ENCODE results near the gene CBX2. TPM values are rescaled to one million over a fixed set of nuclear protein-coding genes. Genes with fewer than 3 reads are reported as not detected.

Gene CBX2
- total RNA-seq, 1 experiment from 2014 or later = 28.3 TPM

DNA sequence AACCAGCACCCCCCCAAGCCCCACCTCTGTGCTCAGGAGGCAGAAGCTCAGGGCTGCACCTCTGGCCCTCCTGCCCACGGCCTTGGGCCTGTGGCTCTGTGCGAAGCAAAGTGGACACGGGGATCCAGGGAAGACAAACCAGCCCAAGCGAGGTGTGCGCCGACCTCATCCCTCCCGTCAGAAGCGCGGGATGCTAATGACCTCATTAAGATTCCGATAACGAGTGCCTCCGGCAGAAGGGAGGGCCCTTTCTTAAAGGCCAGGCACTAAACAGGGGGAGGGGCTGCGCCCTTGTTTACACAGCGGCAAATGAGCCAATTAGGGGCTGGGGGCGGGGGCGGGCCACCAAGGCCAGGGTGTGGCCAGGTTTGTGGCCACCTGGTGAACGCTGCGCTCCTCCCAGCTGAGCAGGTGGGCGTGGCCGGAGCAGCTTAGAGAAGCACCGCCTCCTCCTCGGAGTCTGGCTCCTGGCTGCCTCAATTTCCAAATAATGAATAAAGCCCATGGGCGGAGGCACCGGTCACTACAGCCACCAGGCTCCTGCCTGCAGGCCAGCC, 58.1 kb downstream of the CBX2 start:
- H3K4me2 ChIP-seq (ENCODE audit: low read length) = peak overlapping the region; percentile 94
- peaks cover 4% of the 10 kb centered on the region; the same call in 1 of the 2 replicates for H4K20me1 ChIP-seq (ENCODE audit: insufficient read depth)
- peaks cover 9 to 18% of the 10 kb centered on the region in 2 experiments; a peak in 2 of 4 replicates for H3K36me3 ChIP-seq (ENCODE audit: control insufficient read depth in 1 of 2, insufficient read depth in 2 of 2, low read length in 2 of 2)
- peak; percentile 42 for DNase-seq (ENCODE audit: low read depth, low spot score)
- no peaks in the 10 kb centered on the region for H3K27me3 ChIP-seq (ENCODE audit: insufficient read depth, low read length)
- no peak for TF ChIP-seq CTCF (IDR thresholded peaks at IDR 0.05 in 2 of 3, conservative IDR thresholded peaks at IDR 0.05 in 1 of 3; ENCODE audit: borderline replicate concordance in 1 of 3, insufficient read depth in 1 of 3, low read depth in 2 of 3, low read length in 2 of 3)
- peak; percentile 63 for TF ChIP-seq EGR1 (IDR thresholded peaks at IDR 0.05; ENCODE audit: low read depth)
- peak; percentile 26; the same call in 1 of the 2 replicates for TF ChIP-seq SP1 (IDR thresholded peaks at IDR 0.05; ENCODE audit: low read depth)
- H3K9me2 ChIP-seq (ENCODE audit: insufficient read depth) = no peaks in the 10 kb centered on the region
- ChIA-PET CTCF (interaction anchor here (0.5 to 3.0 kb wide), 9 partner anchors 10 to 1485 kb away, joined by 3 to 18 read pairs (median 7); no protein-coding TSS in a partner anchor), POLR2A (interaction anchor here (0.6 to 1.6 kb wide), 8 partner anchors 9 to 84 kb away, joined by 3 to 7 read pairs (median 5); partner anchors contain the start of gene CBX8), RAD21 (ENCODE audit: low non-redundant PET in 1 of 2, low total read pairs in 2 of 2, uncharacterized antibody in 2 of 2, unreplicated experiment in 2 of 2) (interaction anchor here in 1 of 2 experiments (0.6 to 1.1 kb wide), 3 partner anchors 35 to 90 kb away, joined by 3 to 5 read pairs (median 3); no protein-coding TSS in a partner anchor)
- peaks cover 49 to 78% of the 10 kb centered on the region in 2 experiments for H3K4me1 ChIP-seq (ENCODE audit: control insufficient read depth in 1 of 2, insufficient read depth in 2 of 2, low read length in 2 of 2)
- no peak overlapping the region for H2AFZ ChIP-seq (ENCODE audit: low read depth, low read length, poor library complexity, severe bottlenecking)
- BruUV-seq (replicated peaks) = no TSS peak
- no peak overlapping the region for H3K9ac ChIP-seq (ENCODE audit: low read length)
- H3K4me3 ChIP-seq (replicated peaks in 1 of 2; ENCODE audit: low read depth in 1 of 2, low read length in 2 of 2) = no peak overlapping the region
- H3K79me2 ChIP-seq (ENCODE audit: insufficient read depth, low read length) = peaks cover 52% of the 10 kb centered on the region
- intact Hi-C loops (cut with micrococcal nuclease) = loop anchor here (2.0 kb wide), 1 partner anchor 45 kb away; no protein-coding TSS in a partner anchor
- ATAC-seq = peak; percentile 15
- H3K27ac ChIP-seq (ENCODE audit: low read depth, low read length) = peak overlapping the region; percentile 94; the same call in 1 of the 2 replicates
- H3K9me3 ChIP-seq (ENCODE audit: control insufficient read depth in 1 of 2, insufficient read depth in 1 of 2, low read depth in 1 of 2, low read length in 2 of 2) = no peaks in the 10 kb centered on the region

- H3K4me2 ChIP-seq (ENCODE audit: low read length) = peak overlapping the region; percentile 94
- H3K79me2 ChIP-seq (ENCODE audit: insufficient read depth, low read length) = peaks cover 52% of the 10 kb centered on the region
- ChIA-PET POLR2A (interaction anchor here (0.6 to 1.6 kb wide), 8 partner anchors 8 to 85 kb away, joined by 3 to 7 read pairs (median 4); partner anchors contain the start of gene CBX8), RAD21 (ENCODE audit: low non-redundant PET in 1 of 2, low total read pairs in 2 of 2, uncharacterized antibody in 2 of 2, unreplicated experiment in 2 of 2) (interaction anchor here in 1 of 2 experiments (0.8 to 1.1 kb wide), 2 partner anchors 79 to 90 kb away, joined by 3 to 5 read pairs; no protein-coding TSS in a partner anchor), CTCF (interaction anchor here (1.0 to 3.0 kb wide), 8 partner anchors 9 to 172 kb away, joined by 3 to 18 read pairs (median 5); no protein-coding TSS in a partner anchor)
- TF ChIP-seq TCF7L2 (IDR thresholded peaks at IDR 0.05; ENCODE audit: borderline replicate concordance, extremely low read depth, insufficient read depth, insufficient read length) (no peak), CTCF (IDR thresholded peaks at IDR 0.05 in 2 of 3, conservative IDR thresholded peaks at IDR 0.05 in 1 of 3; ENCODE audit: borderline replicate concordance in 1 of 3, insufficient read depth in 1 of 3, low read depth in 2 of 3, low read length in 2 of 3) (no peak), EZH2 (IDR thresholded peaks at IDR 0.05) (no peak), SIN3A (IDR thresholded peaks at IDR 0.05; ENCODE audit: low read depth) (no peak)
- TF ChIP-seq, protein P1, sequence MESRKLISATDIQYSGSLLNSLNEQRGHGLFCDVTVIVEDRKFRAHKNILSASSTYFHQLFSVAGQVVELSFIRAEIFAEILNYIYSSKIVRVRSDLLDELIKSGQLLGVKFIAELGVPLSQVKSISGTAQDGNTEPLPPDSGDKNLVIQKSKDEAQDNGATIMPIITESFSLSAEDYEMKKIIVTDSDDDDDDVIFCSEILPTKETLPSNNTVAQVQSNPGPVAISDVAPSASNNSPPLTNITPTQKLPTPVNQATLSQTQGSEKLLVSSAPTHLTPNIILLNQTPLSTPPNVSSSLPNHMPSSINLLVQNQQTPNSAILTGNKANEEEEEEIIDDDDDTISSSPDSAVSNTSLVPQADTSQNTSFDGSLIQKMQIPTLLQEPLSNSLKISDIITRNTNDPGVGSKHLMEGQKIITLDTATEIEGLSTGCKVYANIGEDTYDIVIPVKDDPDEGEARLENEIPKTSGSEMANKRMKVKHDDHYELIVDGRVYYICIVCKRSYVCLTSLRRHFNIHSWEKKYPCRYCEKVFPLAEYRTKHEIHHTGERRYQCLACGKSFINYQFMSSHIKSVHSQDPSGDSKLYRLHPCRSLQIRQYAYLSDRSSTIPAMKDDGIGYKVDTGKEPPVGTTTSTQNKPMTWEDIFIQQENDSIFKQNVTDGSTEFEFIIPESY (IDR thresholded peaks at IDR 0.05; ENCODE audit: extremely low read depth, insufficient replicate concordance, low read length) = no peak
- H3K9me3 ChIP-seq (ENCODE audit: control insufficient read depth in 1 of 2, insufficient read depth in 1 of 2, low read depth in 1 of 2, low read length in 2 of 2) = no peaks in the 10 kb centered on the region
- DNase-seq (ENCODE audit: low read depth, low spot score) (no peak), ATAC-seq (no peak)
- peak overlapping the region; percentile 94; the same call in 1 of the 2 replicates for H3K27ac ChIP-seq (ENCODE audit: low read depth, low read length)
- H3K9me2 ChIP-seq (ENCODE audit: insufficient read depth) = no peaks in the 10 kb centered on the region
- H3K9ac ChIP-seq (ENCODE audit: low read length) = peak overlapping the region; percentile 79; the same call in 1 of the 2 replicates
- H3K4me3 ChIP-seq (replicated peaks in 1 of 2; ENCODE audit: low read depth in 1 of 2, low read length in 2 of 2) = no peak overlapping the region
- intact Hi-C loops (cut with micrococcal nuclease) = no loop called here
- H3K27me3 ChIP-seq (ENCODE audit: insufficient read depth, low read length) = no peaks in the 10 kb centered on the region
- BruUV-seq (replicated peaks) = no TSS peak
- H2AFZ ChIP-seq (ENCODE audit: low read depth, low read length, poor library complexity, severe bottlenecking) = no peak overlapping the region
- peaks cover 9 to 18% of the 10 kb centered on the region in 2 experiments; a peak in 2 of 4 replicates for H3K36me3 ChIP-seq (ENCODE audit: control insufficient read depth in 1 of 2, insufficient read depth in 2 of 2, low read length in 2 of 2)
- peaks cover 44 to 73% of the 10 kb centered on the region in 2 experiments for H3K4me1 ChIP-seq (ENCODE audit: control insufficient read depth in 1 of 2, insufficient read depth in 2 of 2, low read length in 2 of 2)
- H4K20me1 ChIP-seq (ENCODE audit: insufficient read depth) = peaks cover 4% of the 10 kb centered on the region; the same call in 1 of the 2 replicates
Observed at GRCh38 chr17:79836510-79836971, 58.6 kb downstream of the CBX2 start.
